Breast epithelium (tissue), 4 donors: ENCODE measurements around the gene KITLG. TPM values are rescaled to one million over a fixed set of nuclear protein-coding genes. Genes with fewer than 3 reads are reported as not detected.

Source experiments
- DNase-seq, 2 donors: peaks; one replicate each; pipeline ENCODE4 v3.0.0-alpha.2; 2019; ENCODE audit warnings: low spot score in 2 of 2
- H3K27ac ChIP-seq, 2 donors: fragments of 200-600 bp; sonication (generic) in 1 of 2; one replicate each; pipeline ENCODE4 v1.5.1; 2016 to 2019; ENCODE audit warnings: mild to moderate bottlenecking in 1 of 2
- H3K27me3 ChIP-seq, 2 donors: fragments of 200-600 bp; sonication (generic) in 1 of 2; one replicate each; pipeline versions ENCODE4 v1.5.1 to v1.6.0; 2017 to 2019; ENCODE audit warnings: control low read depth in 1 of 2, mild to moderate bottlenecking in 1 of 2
- H3K36me3 ChIP-seq: fragments of 200-600 bp; one replicate; pipeline ENCODE4 v1.5.1; 2019
- H3K4me1 ChIP-seq, 2 donors: fragments of 200-600 bp; sonication (generic); one replicate each; pipeline ENCODE4 v1.5.1; 2016 to 2019; ENCODE audit warnings: control low read depth in 1 of 2
- H3K4me3 ChIP-seq, 3 donors: fragments of 200-600 bp; sonication (generic); 1 replicate in 2 of 3; 2 replicates in 1 of 3; pipeline ENCODE4 v1.5.1; 2016 to 2019; ENCODE audit warnings: mild to moderate bottlenecking in 3 of 3, moderate library complexity in 2 of 3
- H3K9me3 ChIP-seq, 2 donors: fragments of 200-600 bp; sonication (generic) in 1 of 2; one replicate each; pipeline ENCODE4 v1.5.1; 2016 to 2019; ENCODE audit warnings: control low read depth in 1 of 2
- CTCF ChIP-seq, 3 donors: fragments of 450-650 bp; IDR thresholded peaks; one replicate each; pipeline ENCODE4 v1.5.1; 2016 to 2017; ENCODE audit warnings: antibody characterized with exemption in 3 of 3, mild to moderate bottlenecking in 3 of 3, moderate library complexity in 3 of 3
- POLR2A ChIP-seq: fragments of 450-650 bp; IDR thresholded peaks from one replicate; pipeline ENCODE4 v1.6.1; 2016; ENCODE audit warnings: antibody characterized with exemption, mild to moderate bottlenecking, moderate library complexity
- POLR2AphosphoS5 ChIP-seq, 3 donors: sonication (generic); formaldehyde crosslinking; IDR thresholded peaks; one replicate each; pipeline ENCODE4 v1.6.1; 2017; ENCODE audit warnings: antibody characterized with exemption in 3 of 3
- intact Hi-C: fragments of 100-400 bp; cut with DNase I; formaldehyde crosslinking; loops from one replicate; pipeline ENCODE4 v1.15.1; 2023; ENCODE audit warnings: low total_unique reads
- total RNA-seq, 3 donors: library from RNA; depleted of rRNA; stranded (reverse); fragments of >200 nt; gene quantifications; one replicate each; pipeline ENCODE4 v1.1.0, GENCODE V29; 2016

KITLG gene
- total RNA-seq, 3 donors from 2014 or later = 18.4 to 31.8 (median 26.5) TPM

- TF ChIP-seq POLR2A = no peak
- TF ChIP-seq POLR2AphosphoS5 (IDR thresholded peaks at IDR 0.05) = no peak
- TF ChIP-seq CTCF (IDR thresholded peaks at IDR 0.05) = no peak
- intact Hi-C loops = no loop called here
- H3K4me1 ChIP-seq = no peaks in the 10 kb centered on the region
Measured at GRCh38 chr12:88590851-88591250, 10.6 kb upstream of the KITLG start.

GRCh38 chr12:88585077-88585476, 4.8 kb upstream of the KITLG start:
- Histone ChIP-seq H3K4me1 (no peaks in the 10 kb centered on the region), H3K36me3 (no peaks in the 10 kb centered on the region), H3K9me3 (peaks cover 13 to 14% of the 10 kb centered on the region in 2 donors), H3K27ac (no peak overlapping the region), H3K27me3 (no peaks in the 10 kb centered on the region), H3K4me3 (no peak overlapping the region)
- intact Hi-C loops = no loop called here
- no peak for DNase-seq
- TF ChIP-seq POLR2AphosphoS5 (IDR thresholded peaks at IDR 0.05) = no peak
- TF ChIP-seq CTCF (IDR thresholded peaks at IDR 0.05) = no peak
- TF ChIP-seq POLR2A = no peak

More at GRCh38 chr12:88590851-88591250, 10.6 kb upstream of the KITLG start:
- peaks cover 13% of the 10 kb centered on the region in 2 donors for H3K9me3 ChIP-seq
- H3K27ac ChIP-seq = no peak overlapping the region
- H3K36me3 ChIP-seq = no peaks in the 10 kb centered on the region
- no peak overlapping the region for H3K4me3 ChIP-seq
- no peaks in the 10 kb centered on the region for H3K27me3 ChIP-seq
- no peak for DNase-seq

GRCh38 chr12:88579601-88580050, 645 bp downstream of the KITLG start:
- Histone ChIP-seq H3K4me3 (peak overlapping the region; percentile 55 to 90 (median 74)), H3K4me1 (no peaks in the 10 kb centered on the region), H3K27ac (peak overlapping the region; percentile 78 to 81), H3K9me3 (no peaks in the 10 kb centered on the region), H3K27me3 (no peaks in the 10 kb centered on the region), H3K36me3 (no peaks in the 10 kb centered on the region)
- intact Hi-C loops = no loop called here
- DNase-seq = peak in 1 of 2 donors; percentile 59
- TF ChIP-seq POLR2AphosphoS5 (IDR thresholded peaks at IDR 0.05) (no peak), POLR2A (no peak), CTCF (IDR thresholded peaks at IDR 0.05) (no peak)

- H3K27me3 ChIP-seq = no peaks in the 10 kb centered on the region
- no peaks in the 10 kb centered on the region for H3K4me1 ChIP-seq
- intact Hi-C loops = no loop called here
- TF ChIP-seq CTCF (IDR thresholded peaks at IDR 0.05) = peak in 2 of 3 donors; percentile 31 to 44
- no peak for TF ChIP-seq POLR2AphosphoS5 (IDR thresholded peaks at IDR 0.05)
- H3K27ac ChIP-seq = peak overlapping the region; percentile 78 to 81
- no peaks in the 10 kb centered on the region for H3K36me3 ChIP-seq
- no peak for DNase-seq
- peak overlapping the region; percentile 55 to 90 (median 74) for H3K4me3 ChIP-seq
- no peaks in the 10 kb centered on the region for H3K9me3 ChIP-seq
Measured at GRCh38 chr12:88579161-88579517, 1.1 kb downstream of the KITLG start.

GRCh38 chr12:88578276-88579160, 1.8 kb downstream of the KITLG start:
- intact Hi-C loops = no loop called here
- no peak for DNase-seq
- Histone ChIP-seq H3K4me3 (peak overlapping the region; percentile 55 to 90 (median 74)), H3K36me3 (no peaks in the 10 kb centered on the region), H3K4me1 (no peaks in the 10 kb centered on the region), H3K9me3 (no peaks in the 10 kb centered on the region), H3K27me3 (no peaks in the 10 kb centered on the region), H3K27ac (peak overlapping the region; percentile 78 to 81)
- TF ChIP-seq POLR2A = no peak
- no peak for TF ChIP-seq POLR2AphosphoS5 (IDR thresholded peaks at IDR 0.05)
- TF ChIP-seq CTCF (IDR thresholded peaks at IDR 0.05) = no peak
